ENCODE results near the gene RNF10.

DNA sequence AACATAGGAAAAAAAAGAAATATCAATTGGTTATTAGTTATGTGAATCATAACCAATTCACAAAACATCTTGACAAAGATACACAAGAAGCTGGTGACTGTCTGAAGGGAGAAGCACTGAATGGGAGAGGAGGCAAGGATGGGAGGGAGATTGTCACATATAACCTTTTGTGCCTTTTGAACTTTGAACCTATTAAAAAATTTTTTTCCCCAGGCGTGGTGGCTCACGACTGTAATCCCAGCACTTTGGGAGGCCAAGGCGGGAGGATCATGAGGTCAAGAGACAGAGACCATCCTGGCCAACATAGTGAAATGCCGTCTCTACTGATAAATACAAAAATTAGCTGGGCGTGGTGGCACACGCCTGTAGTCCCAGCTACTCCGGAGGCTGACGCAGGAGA is 25.6 kb upstream of the RNF10 start:
- TF ChIP-seq, protein P1, sequence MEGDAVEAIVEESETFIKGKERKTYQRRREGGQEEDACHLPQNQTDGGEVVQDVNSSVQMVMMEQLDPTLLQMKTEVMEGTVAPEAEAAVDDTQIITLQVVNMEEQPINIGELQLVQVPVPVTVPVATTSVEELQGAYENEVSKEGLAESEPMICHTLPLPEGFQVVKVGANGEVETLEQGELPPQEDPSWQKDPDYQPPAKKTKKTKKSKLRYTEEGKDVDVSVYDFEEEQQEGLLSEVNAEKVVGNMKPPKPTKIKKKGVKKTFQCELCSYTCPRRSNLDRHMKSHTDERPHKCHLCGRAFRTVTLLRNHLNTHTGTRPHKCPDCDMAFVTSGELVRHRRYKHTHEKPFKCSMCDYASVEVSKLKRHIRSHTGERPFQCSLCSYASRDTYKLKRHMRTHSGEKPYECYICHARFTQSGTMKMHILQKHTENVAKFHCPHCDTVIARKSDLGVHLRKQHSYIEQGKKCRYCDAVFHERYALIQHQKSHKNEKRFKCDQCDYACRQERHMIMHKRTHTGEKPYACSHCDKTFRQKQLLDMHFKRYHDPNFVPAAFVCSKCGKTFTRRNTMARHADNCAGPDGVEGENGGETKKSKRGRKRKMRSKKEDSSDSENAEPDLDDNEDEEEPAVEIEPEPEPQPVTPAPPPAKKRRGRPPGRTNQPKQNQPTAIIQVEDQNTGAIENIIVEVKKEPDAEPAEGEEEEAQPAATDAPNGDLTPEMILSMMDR (IDR thresholded peaks at IDR 0.05; ENCODE audit: low read depth, low read length), result no peak
- TF ChIP-seq EZH2phosphoT487 (IDR thresholded peaks at IDR 0.05; ENCODE audit: low read depth), result no peak
